ENCODE data around the gene BIRC6. TPM values are rescaled to one million over a fixed set of nuclear protein-coding genes. Genes with fewer than 3 reads are reported as not detected.

The BIRC6 gene
- total and polyA plus RNA-seq, 2 of the 4 experiments (the other 2 are of a cell fraction), result 26.5 to 316 TPM

GRCh38 chr2:32623311-32623706 is 266.5 kb downstream of the BIRC6 start:
- no peak overlapping the region for H3K56ac ChIP-seq (ENCODE audit: extremely low read depth, insufficient read depth, low read length)
- H4K5ac ChIP-seq (ENCODE audit: low read depth, low read length), result no peak overlapping the region
- H3K9ac ChIP-seq (ENCODE audit: low read depth, low read length), result no peak overlapping the region
- no peak overlapping the region for H3K18ac ChIP-seq (ENCODE audit: low read depth, low read length)
- intact Hi-C loops (cut with micrococcal nuclease), result no loop called here
- no peaks in the 10 kb centered on the region for H3K27me3 ChIP-seq (ENCODE audit: control insufficient read depth, insufficient read depth, low read length)
- CTCF ChIA-PET, result no interaction called here
- no peak overlapping the region for H2BK5ac ChIP-seq (ENCODE audit: low read depth, low read length, poor library complexity, severe bottlenecking)
- no peak overlapping the region for H2BK15ac ChIP-seq (ENCODE audit: low read depth, low read length)
- ATAC-seq (ENCODE audit: low read depth) (no peak), DNase-seq (no peak)
- H3K9me1 ChIP-seq (ENCODE audit: insufficient read depth, low read length), result peaks cover 8% of the 10 kb centered on the region
- 100% methylated on average over 2 of the region's 6 CpGs; no CpG with 5 or more reads in 1 of the 2 experiments for WGBS, 2 experiments (ENCODE audit: extremely low coverage in 2 of 2, insufficient read length in 1 of 2)
- H3K4me2 ChIP-seq (ENCODE audit: low read depth, low read length), result no peak overlapping the region
- no peak overlapping the region for H2AK5ac ChIP-seq (ENCODE audit: low read depth, low read length)
- H2AFZ ChIP-seq (replicated peaks; ENCODE audit: low read length, poor library complexity), result no peak overlapping the region
- H3K4me1 ChIP-seq (ENCODE audit: control insufficient read depth, insufficient read depth, low read length), result no peaks in the 10 kb centered on the region
- no TSS peak for BruUV-seq (replicated peaks)
- dilution Hi-C loops (cut with HindIII; ENCODE audit: low sequenced_read_pairs, unreplicated experiment), result no loop called here
- no peaks in the 10 kb centered on the region for H3K9me3 ChIP-seq (ENCODE audit: control insufficient read depth, insufficient read depth, low read length)
- no peak overlapping the region for H3K4me3 ChIP-seq (ENCODE audit: insufficient read depth, low read depth, low read length)
- no peak overlapping the region for H4K91ac ChIP-seq (ENCODE audit: insufficient read depth, low read depth, low read length)
- H3K27ac ChIP-seq (ENCODE audit: insufficient read depth, low read length), result no peak overlapping the region
- no peak overlapping the region for H3K23ac ChIP-seq (ENCODE audit: low read depth, low read length)
- H3K79me1 ChIP-seq (ENCODE audit: low read depth in 1 of 2, low read length in 2 of 2), result peaks cover 3 to 11% of the 10 kb centered on the region in 2 experiments
- H2BK20ac ChIP-seq (ENCODE audit: low read depth, low read length), result no peak overlapping the region
- H4K20me1 ChIP-seq (ENCODE audit: insufficient read depth, low read length), result no peaks in the 10 kb centered on the region
- no peak overlapping the region for H2BK120ac ChIP-seq (ENCODE audit: low read depth, low read length)
- no peak overlapping the region for H3K4ac ChIP-seq (ENCODE audit: low read depth, low read length)
- H4K8ac ChIP-seq (ENCODE audit: low read depth in 2 of 2, low read length in 2 of 2), result no peak overlapping the region
- in situ Hi-C loops (cut with MboI; ENCODE audit: low sequenced_read_pairs), result no loop called here
- TF ChIP-seq MAFK (IDR thresholded peaks at IDR 0.05; ENCODE audit: low read depth, low read length), result no peak
- TF ChIP-seq NFE2L2 (IDR thresholded peaks at IDR 0.05; ENCODE audit: low read depth, low read length), result no peak
- TF ChIP-seq FOS (IDR thresholded peaks at IDR 0.05; ENCODE audit: low read depth, low read length), result no peak
- peak; percentile 74 for TF ChIP-seq CEBPB (IDR thresholded peaks at IDR 0.05; ENCODE audit: low read depth, low read length)
- H2AK9ac ChIP-seq (replicated peaks; ENCODE audit: low read depth, low read length, poor library complexity), result no peak overlapping the region
- peaks cover 12% of the 10 kb centered on the region for H3K36me3 ChIP-seq (ENCODE audit: control insufficient read depth, insufficient read depth, low read length)
- POLR2A ChIA-PET (ENCODE audit: unreplicated experiment), result no interaction called here
- no peak overlapping the region for H3K14ac ChIP-seq (replicated peaks; ENCODE audit: low read depth, low read length)
